ENCODE measurements around the gene SPZ1. TPM values are rescaled to one million over a fixed set of nuclear protein-coding genes. Genes with fewer than 3 reads are reported as not detected.

The SPZ1 gene
- total RNA-seq, 4 donors from 2014 or later = not detected

GRCh38 chr5:80337379-80337778 is 17.6 kb downstream of the SPZ1 start:
- DNase-seq (ENCODE audit: low spot score in 2 of 2) = no peak
- Histone ChIP-seq H3K4me3 (no peak overlapping the region), H3K27ac (no peak overlapping the region), H3K4me1 (no peaks in the 10 kb centered on the region), H3K27me3 (no peaks in the 10 kb centered on the region), H3K36me3 (no peaks in the 10 kb centered on the region), H3K9me3 (no peaks in the 10 kb centered on the region)
- 78% methylated on average over 7 of the region's 7 CpGs for WGBS
- TF ChIP-seq EP300 (IDR thresholded peaks at IDR 0.05) (no peak), POLR2AphosphoS5 (IDR thresholded peaks at IDR 0.05) (no peak), CTCF (IDR thresholded peaks at IDR 0.05) (no peak), POLR2A (IDR thresholded peaks at IDR 0.05) (no peak)

- no peaks in the 10 kb centered on the region for H3K9me3 ChIP-seq
Measured at GRCh38 chr5:80339116-80339515, 19.3 kb downstream of the SPZ1 start.

GRCh38 chr5:80341016-80341775 is 21.4 kb downstream of the SPZ1 start:
- no peaks in the 10 kb centered on the region for H3K36me3 ChIP-seq

More at GRCh38 chr5:80339116-80339515, 19.3 kb downstream of the SPZ1 start:
- TF ChIP-seq POLR2AphosphoS5 (IDR thresholded peaks at IDR 0.05) = no peak
- TF ChIP-seq CTCF (IDR thresholded peaks at IDR 0.05) = no peak
- Histone ChIP-seq H3K4me3 (no peak overlapping the region), H3K27ac (no peak overlapping the region), H3K36me3 (no peaks in the 10 kb centered on the region), H3K4me1 (no peaks in the 10 kb centered on the region), H3K27me3 (no peaks in the 10 kb centered on the region)
- WGBS = 96% methylated on average over 7 of the region's 7 CpGs
- DNase-seq (ENCODE audit: low spot score in 2 of 2) = no peak

GRCh38 chr5:80343067-80343466 is 23.3 kb downstream of the SPZ1 start:
- TF ChIP-seq POLR2A (IDR thresholded peaks at IDR 0.05) (no peak), EP300 (IDR thresholded peaks at IDR 0.05) (no peak), CTCF (IDR thresholded peaks at IDR 0.05) (no peak), POLR2AphosphoS5 (IDR thresholded peaks at IDR 0.05) (no peak)
- DNase-seq (ENCODE audit: low spot score in 2 of 2) = no peak
- 92% methylated on average over 3 of the region's 3 CpGs for WGBS

More at GRCh38 chr5:80341016-80341775, 21.4 kb downstream of the SPZ1 start:
- Histone ChIP-seq H3K4me3 (no peak overlapping the region), H3K27ac (no peak overlapping the region), H3K9me3 (no peaks in the 10 kb centered on the region), H3K4me1 (no peaks in the 10 kb centered on the region), H3K27me3 (no peaks in the 10 kb centered on the region)
- TF ChIP-seq EP300 (IDR thresholded peaks at IDR 0.05) = no peak
- no peak for TF ChIP-seq CTCF (IDR thresholded peaks at IDR 0.05)
- no peak for TF ChIP-seq POLR2A (IDR thresholded peaks at IDR 0.05)
- no peak for TF ChIP-seq POLR2AphosphoS5 (IDR thresholded peaks at IDR 0.05)
- DNase-seq (ENCODE audit: low spot score in 2 of 2) = no peak
- 79% methylated on average over 4 of the region's 4 CpGs for WGBS

GRCh38 chr5:80346055-80346454 is 26.3 kb downstream of the SPZ1 start:
- Histone ChIP-seq H3K27ac (no peak overlapping the region), H3K9me3 (no peaks in the 10 kb centered on the region), H3K4me1 (no peaks in the 10 kb centered on the region), H3K36me3 (no peaks in the 10 kb centered on the region), H3K4me3 (no peak overlapping the region), H3K27me3 (no peaks in the 10 kb centered on the region)
- 61% methylated on average over 2 of the region's 2 CpGs for WGBS
- no peak for TF ChIP-seq EP300 (IDR thresholded peaks at IDR 0.05)
- TF ChIP-seq POLR2AphosphoS5 (IDR thresholded peaks at IDR 0.05) = no peak
- TF ChIP-seq POLR2A (IDR thresholded peaks at IDR 0.05) = no peak
- TF ChIP-seq CTCF (IDR thresholded peaks at IDR 0.05) = no peak
- DNase-seq (ENCODE audit: low spot score in 2 of 2) = no peak

More at GRCh38 chr5:80343067-80343466, 23.3 kb downstream of the SPZ1 start:
- Histone ChIP-seq H3K4me1 (no peaks in the 10 kb centered on the region), H3K4me3 (no peak overlapping the region), H3K36me3 (no peaks in the 10 kb centered on the region), H3K27me3 (no peaks in the 10 kb centered on the region), H3K9me3 (no peaks in the 10 kb centered on the region), H3K27ac (no peak overlapping the region)
